GM21515 (cell line): ENCODE data around the gene PRKCI.
"Not testable (repeated sequence)": the region's sequence is repeated elsewhere in the genome, so short reads cannot be mapped to it uniquely, and the experiment has no call there.

ENCODE experiments used
- ATAC-seq: cut with Tn5 transposase; IDR thresholded peaks from one replicate; pipeline ENCODE4 v1.9.1; 2021; ENCODE audit not compliant: unreplicated experiment

The PRKCI gene

GRCh38 chr3:170278627-170279026, 56.4 kb downstream of the PRKCI start:
- ATAC-seq = no peak

- no peak for ATAC-seq
These were observed 68.0 kb downstream of the PRKCI start for GRCh38 chr3:170290194-170290593.

- no peak for ATAC-seq
These were observed 73.4 kb downstream of the PRKCI start for GRCh38 chr3:170295586-170295985.

GRCh38 chr3:170296703-170297102, 74.5 kb downstream of the PRKCI start:
- ATAC-seq = no peak

GRCh38 chr3:170301405-170301804, 79.2 kb downstream of the PRKCI start:
- ATAC-seq = no peak

- ATAC-seq = no peak
These were observed 79.8 kb downstream of the PRKCI start for GRCh38 chr3:170302008-170302407.

GRCh38 chr3:170306015-170306414, 83.8 kb downstream of the PRKCI start:
- ATAC-seq = no peak

- no peak for ATAC-seq
These were observed 85.6 kb downstream of the PRKCI start for GRCh38 chr3:170307671-170308405.

- no peak for ATAC-seq
These were observed 86.8 kb downstream of the PRKCI start for GRCh38 chr3:170309046-170309445.

GRCh38 chr3:170317954-170318353, 95.7 kb downstream of the PRKCI start:
- no peak for ATAC-seq

GRCh38 chr3:170320461-170321121, 98.4 kb downstream of the PRKCI start:
- no peak for ATAC-seq

GRCh38 chr3:170321321-170322034, 99.3 kb downstream of the PRKCI start:
- no peak for ATAC-seq

- no peak for ATAC-seq
These were observed 100.5 kb downstream of the PRKCI start for GRCh38 chr3:170322566-170323269.

GRCh38 chr3:170323331-170323730, 101.1 kb downstream of the PRKCI start:
- no peak for ATAC-seq

- ATAC-seq = no peak
These were observed 102.7 kb downstream of the PRKCI start for GRCh38 chr3:170324962-170325361.

GRCh38 chr3:170327040-170327808, 105.0 kb downstream of the PRKCI start:
- no peak for ATAC-seq

GRCh38 chr3:170327868-170328548, 105.8 kb downstream of the PRKCI start:
- ATAC-seq = not testable (repeated sequence)

- no peak for ATAC-seq
These were observed 108.1 kb downstream of the PRKCI start for GRCh38 chr3:170330366-170330765.

GRCh38 chr3:170331143-170331542, 108.9 kb downstream of the PRKCI start:
- no peak for ATAC-seq

- no peak for ATAC-seq
These were observed 115.2 kb downstream of the PRKCI start for GRCh38 chr3:170337420-170337819.
